OCI-LY7 (cell line): Measurements from ENCODE around the gene MAN2C1.

Experiments
- EZH2phosphoT487 ChIP-seq: fragments of 200-600 bp; sonication (generic); IDR thresholded peaks from 2 replicates; pipeline ENCODE4 v1.6.1; 2018; ENCODE audit warnings: low read depth, borderline replicate concordance, mild to moderate bottlenecking, mixed run types, antibody characterized with exemption, low read length, moderate library complexity, mixed read lengths
- TF ChIP-seq, protein P1 (sequence below): fragments of 200-600 bp; sonication (generic); conservative IDR thresholded peaks from 2 replicates; pipeline ENCODE4 v1.5.1; 2014; ENCODE audit warnings: mild to moderate bottlenecking, antibody characterized with exemption, low read length, moderate library complexity, mixed read lengths

DNA sequence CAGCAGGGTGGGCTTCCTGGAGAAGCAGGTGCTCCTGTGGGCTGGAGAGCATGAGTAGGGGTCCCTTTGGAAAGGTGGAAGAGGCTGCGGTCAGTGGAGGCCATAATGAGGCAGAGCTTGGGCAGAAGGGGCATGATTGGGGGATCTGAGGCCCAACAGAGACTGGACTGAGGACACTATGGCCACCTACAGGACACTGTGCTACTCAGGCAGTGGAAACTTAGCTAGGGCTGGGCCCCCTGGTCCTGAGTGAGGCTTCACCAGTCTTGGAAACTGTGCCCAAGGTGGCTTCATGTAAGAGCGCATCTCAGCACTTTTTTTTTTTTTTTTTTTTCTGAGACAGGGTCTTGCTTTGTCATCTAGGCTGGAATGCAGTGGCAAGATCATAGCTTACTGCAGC, 38.8 kb downstream of the MAN2C1 start:
- TF ChIP-seq, protein P1, sequence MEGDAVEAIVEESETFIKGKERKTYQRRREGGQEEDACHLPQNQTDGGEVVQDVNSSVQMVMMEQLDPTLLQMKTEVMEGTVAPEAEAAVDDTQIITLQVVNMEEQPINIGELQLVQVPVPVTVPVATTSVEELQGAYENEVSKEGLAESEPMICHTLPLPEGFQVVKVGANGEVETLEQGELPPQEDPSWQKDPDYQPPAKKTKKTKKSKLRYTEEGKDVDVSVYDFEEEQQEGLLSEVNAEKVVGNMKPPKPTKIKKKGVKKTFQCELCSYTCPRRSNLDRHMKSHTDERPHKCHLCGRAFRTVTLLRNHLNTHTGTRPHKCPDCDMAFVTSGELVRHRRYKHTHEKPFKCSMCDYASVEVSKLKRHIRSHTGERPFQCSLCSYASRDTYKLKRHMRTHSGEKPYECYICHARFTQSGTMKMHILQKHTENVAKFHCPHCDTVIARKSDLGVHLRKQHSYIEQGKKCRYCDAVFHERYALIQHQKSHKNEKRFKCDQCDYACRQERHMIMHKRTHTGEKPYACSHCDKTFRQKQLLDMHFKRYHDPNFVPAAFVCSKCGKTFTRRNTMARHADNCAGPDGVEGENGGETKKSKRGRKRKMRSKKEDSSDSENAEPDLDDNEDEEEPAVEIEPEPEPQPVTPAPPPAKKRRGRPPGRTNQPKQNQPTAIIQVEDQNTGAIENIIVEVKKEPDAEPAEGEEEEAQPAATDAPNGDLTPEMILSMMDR: no peak
- TF ChIP-seq EZH2phosphoT487: no peak
